Nucleus accumbens (tissue), 56 donors: ENCODE results near the gene ELP4.
"Not testable (repeated sequence)": the region's sequence is repeated elsewhere in the genome, so short reads cannot be mapped to it uniquely, and the experiment has no call there.

Experiments used
- DNase-seq, 56 donors: peaks; one replicate each; lab custom pipeline; 2025; lab: John Stamatoyannopoulos, UW

ELP4 gene

GRCh38 chr11:31509429-31510345 lies at the start of gene ELP4, which contains the start of gene IMMP1L:
Gene ELP4, plus strand, starts transcription at chr11:31509767. Its CDS starts 18 bp downstream, at chr11:31509785.
Gene IMMP1L, minus strand, starts transcription at chr11:31509622. Its CDS starts 46,346 bp downstream, at chr11:31463276.
- DNase-seq = peak; percentile 61 to 98 (median 93)

GRCh38 chr11:31464436-31464835 lies 45.1 kb upstream of the ELP4 start:
- no peak for DNase-seq

GRCh38 chr11:31474083-31474482 lies 35.5 kb upstream of the ELP4 start:
- no peak for DNase-seq

GRCh38 chr11:31477528-31478222 lies 31.9 kb upstream of the ELP4 start:
- DNase-seq = no peak

- DNase-seq = no peak
These were observed 31.4 kb upstream of the ELP4 start for GRCh38 chr11:31478223-31478590.

GRCh38 chr11:31479066-31479465 lies 30.5 kb upstream of the ELP4 start:
- no peak for DNase-seq

GRCh38 chr11:31480930-31481329 lies 28.6 kb upstream of the ELP4 start:
- no peak for DNase-seq

- DNase-seq = no peak
These were observed 25.1 kb upstream of the ELP4 start for GRCh38 chr11:31484497-31484896.

GRCh38 chr11:31487848-31488247 lies 21.7 kb upstream of the ELP4 start:
- no peak for DNase-seq

GRCh38 chr11:31492320-31492913 lies 17.1 kb upstream of the ELP4 start:
- no peak for DNase-seq

- no peak for DNase-seq
These were observed 16.3 kb upstream of the ELP4 start for GRCh38 chr11:31493235-31493634.

- not testable (repeated sequence) for DNase-seq
These were observed 15.8 kb upstream of the ELP4 start for GRCh38 chr11:31493762-31494161.

- no peak for DNase-seq
These were observed 9.9 kb upstream of the ELP4 start for GRCh38 chr11:31499576-31500178.

- no peak for DNase-seq
These were observed 9.0 kb upstream of the ELP4 start for GRCh38 chr11:31500560-31500959.

- no peak for DNase-seq
These were observed 527 bp upstream of the ELP4 start for GRCh38 chr11:31509051-31509428.

- DNase-seq = no peak
These were observed 2.5 kb downstream of the ELP4 start for GRCh38 chr11:31512117-31512516.

GRCh38 chr11:31521497-31522150 lies 12.1 kb downstream of the ELP4 start:
- DNase-seq = no peak

- no peak for DNase-seq
These were observed 19.6 kb downstream of the ELP4 start for GRCh38 chr11:31529189-31529588.

GRCh38 chr11:31529701-31530100 lies 20.1 kb downstream of the ELP4 start:
- no peak for DNase-seq

GRCh38 chr11:31531293-31531692 lies 21.7 kb downstream of the ELP4 start:
- DNase-seq = no peak
